ENCODE results near the gene GPR160.
A peak's percentile ranks its signal among the peaks of the same experiment; 100 is the strongest.

GPR160 gene

GRCh38 chr3:170079536-170080165, 41.9 kb downstream of the GPR160 start:
- Histone ChIP-seq H3K27ac (ENCODE audit: low read depth, low read length) (no peak overlapping the region), H3K36me3 (ENCODE audit: control insufficient read depth in 5 of 5, insufficient read depth in 5 of 5, low read length in 5 of 5) (peaks cover 0 to 8% (median 4%) of the 10 kb centered on the region in 5 donors), H3K4me1 (ENCODE audit: control insufficient read depth in 5 of 5, insufficient read depth in 5 of 5, low read length in 5 of 5) (no peaks in the 10 kb centered on the region), H3K9ac (ENCODE audit: low read length in 5 of 5) (no peak overlapping the region), H3K9me3 (ENCODE audit: control insufficient read depth in 5 of 5, low read length in 5 of 5) (no peaks in the 10 kb centered on the region), H3K4me3 (ENCODE audit: low read depth in 1 of 5, low read length in 5 of 5) (no peak overlapping the region), H3K27me3 (ENCODE audit: control insufficient read depth in 5 of 5, insufficient read depth in 4 of 5, low read length in 5 of 5) (no peaks in the 10 kb centered on the region)

- H3K4me3 ChIP-seq (ENCODE audit: low read depth in 1 of 5, low read length in 5 of 5) = no peak overlapping the region
- peaks cover 4 to 13% (median 4%) of the 10 kb centered on the region in 5 donors for H3K36me3 ChIP-seq (ENCODE audit: control insufficient read depth in 5 of 5, insufficient read depth in 5 of 5, low read length in 5 of 5)
- no peak overlapping the region for H3K9ac ChIP-seq (ENCODE audit: low read length in 5 of 5)
- H3K27me3 ChIP-seq (ENCODE audit: control insufficient read depth in 5 of 5, insufficient read depth in 4 of 5, low read length in 5 of 5) = no peaks in the 10 kb centered on the region
- no peaks in the 10 kb centered on the region for H3K9me3 ChIP-seq (ENCODE audit: control insufficient read depth in 5 of 5, low read length in 5 of 5)
- no peaks in the 10 kb centered on the region for H3K4me1 ChIP-seq (ENCODE audit: control insufficient read depth in 5 of 5, insufficient read depth in 5 of 5, low read length in 5 of 5)
- H3K27ac ChIP-seq (ENCODE audit: low read depth, low read length) = no peak overlapping the region
These were observed 42.8 kb downstream of the GPR160 start for GRCh38 chr3:170080605-170081004.

GRCh38 chr3:170081079-170081741, 43.4 kb downstream of the GPR160 start:
- H3K9ac ChIP-seq (ENCODE audit: low read length in 5 of 5) = no peak overlapping the region
- H3K4me3 ChIP-seq (ENCODE audit: low read depth in 1 of 5, low read length in 5 of 5) = no peak overlapping the region
- H3K9me3 ChIP-seq (ENCODE audit: control insufficient read depth in 5 of 5, low read length in 5 of 5) = no peaks in the 10 kb centered on the region
- H3K27ac ChIP-seq (ENCODE audit: low read depth, low read length) = no peak overlapping the region
- H3K36me3 ChIP-seq (ENCODE audit: control insufficient read depth in 5 of 5, insufficient read depth in 5 of 5, low read length in 5 of 5) = peaks cover 5 to 18% (median 6%) of the 10 kb centered on the region in 5 donors
- no peaks in the 10 kb centered on the region for H3K4me1 ChIP-seq (ENCODE audit: control insufficient read depth in 5 of 5, insufficient read depth in 5 of 5, low read length in 5 of 5)
- no peaks in the 10 kb centered on the region for H3K27me3 ChIP-seq (ENCODE audit: control insufficient read depth in 5 of 5, insufficient read depth in 4 of 5, low read length in 5 of 5)

- Histone ChIP-seq H3K4me1 (ENCODE audit: control insufficient read depth in 5 of 5, insufficient read depth in 5 of 5, low read length in 5 of 5) (no peaks in the 10 kb centered on the region), H3K9me3 (ENCODE audit: control insufficient read depth in 5 of 5, low read length in 5 of 5) (no peaks in the 10 kb centered on the region), H3K27me3 (ENCODE audit: control insufficient read depth in 5 of 5, insufficient read depth in 4 of 5, low read length in 5 of 5) (no peaks in the 10 kb centered on the region), H3K9ac (ENCODE audit: low read length in 5 of 5) (no peak overlapping the region), H3K4me3 (ENCODE audit: low read depth in 1 of 5, low read length in 5 of 5) (no peak overlapping the region), H3K27ac (ENCODE audit: low read depth, low read length) (no peak overlapping the region), H3K36me3 (ENCODE audit: control insufficient read depth in 5 of 5, insufficient read depth in 5 of 5, low read length in 5 of 5) (peaks cover 9 to 22% (median 14%) of the 10 kb centered on the region in 5 donors)
These were observed 45.5 kb downstream of the GPR160 start for GRCh38 chr3:170083343-170083742.

GRCh38 chr3:170085396-170085795, 47.6 kb downstream of the GPR160 start:
- Histone ChIP-seq H3K27me3 (ENCODE audit: control insufficient read depth in 5 of 5, insufficient read depth in 4 of 5, low read length in 5 of 5) (no peaks in the 10 kb centered on the region), H3K27ac (ENCODE audit: low read depth, low read length) (no peak overlapping the region), H3K4me1 (ENCODE audit: control insufficient read depth in 5 of 5, insufficient read depth in 5 of 5, low read length in 5 of 5) (peaks cover 0 to 9% (median 0%) of the 10 kb centered on the region in 5 donors), H3K4me3 (ENCODE audit: low read depth in 1 of 5, low read length in 5 of 5) (no peak overlapping the region), H3K9ac (ENCODE audit: low read length in 5 of 5) (no peak overlapping the region), H3K36me3 (ENCODE audit: control insufficient read depth in 5 of 5, insufficient read depth in 5 of 5, low read length in 5 of 5) (peaks cover 9 to 23% (median 14%) of the 10 kb centered on the region in 5 donors), H3K9me3 (ENCODE audit: control insufficient read depth in 5 of 5, low read length in 5 of 5) (no peaks in the 10 kb centered on the region)

- Histone ChIP-seq H3K9ac (ENCODE audit: low read length in 5 of 5) (peak overlapping the region in 1 of 5 donors; percentile 1), H3K36me3 (ENCODE audit: control insufficient read depth in 5 of 5, insufficient read depth in 5 of 5, low read length in 5 of 5) (peaks cover 17 to 37% (median 29%) of the 10 kb centered on the region in 5 donors), H3K4me3 (ENCODE audit: low read depth in 1 of 5, low read length in 5 of 5) (no peak overlapping the region), H3K27me3 (ENCODE audit: control insufficient read depth in 5 of 5, insufficient read depth in 4 of 5, low read length in 5 of 5) (no peaks in the 10 kb centered on the region), H3K27ac (ENCODE audit: low read depth, low read length) (peak overlapping the region; percentile 25), H3K9me3 (ENCODE audit: control insufficient read depth in 5 of 5, low read length in 5 of 5) (no peaks in the 10 kb centered on the region), H3K4me1 (ENCODE audit: control insufficient read depth in 5 of 5, insufficient read depth in 5 of 5, low read length in 5 of 5) (peaks cover 0 to 11% (median 0%) of the 10 kb centered on the region in 5 donors)
These were observed 52.2 kb downstream of the GPR160 start for GRCh38 chr3:170089862-170090600.

- peaks cover 13 to 37% (median 34%) of the 10 kb centered on the region in 5 donors for H3K36me3 ChIP-seq (ENCODE audit: control insufficient read depth in 5 of 5, insufficient read depth in 5 of 5, low read length in 5 of 5)
- no peaks in the 10 kb centered on the region for H3K9me3 ChIP-seq (ENCODE audit: control insufficient read depth in 5 of 5, low read length in 5 of 5)
- H3K4me3 ChIP-seq (ENCODE audit: low read depth in 1 of 5, low read length in 5 of 5) = no peak overlapping the region
- peaks cover 0 to 11% (median 0%) of the 10 kb centered on the region in 5 donors for H3K4me1 ChIP-seq (ENCODE audit: control insufficient read depth in 5 of 5, insufficient read depth in 5 of 5, low read length in 5 of 5)
- no peak overlapping the region for H3K9ac ChIP-seq (ENCODE audit: low read length in 5 of 5)
- H3K27ac ChIP-seq (ENCODE audit: low read depth, low read length) = peak overlapping the region; percentile 25
- no peaks in the 10 kb centered on the region for H3K27me3 ChIP-seq (ENCODE audit: control insufficient read depth in 5 of 5, insufficient read depth in 4 of 5, low read length in 5 of 5)
These were observed 52.8 kb downstream of the GPR160 start for GRCh38 chr3:170090601-170090981.

GRCh38 chr3:170092907-170093306, 55.1 kb downstream of the GPR160 start:
- H3K4me3 ChIP-seq (ENCODE audit: low read depth in 1 of 5, low read length in 5 of 5) = no peak overlapping the region
- H3K36me3 ChIP-seq (ENCODE audit: control insufficient read depth in 5 of 5, insufficient read depth in 5 of 5, low read length in 5 of 5) = peaks cover 25 to 45% (median 42%) of the 10 kb centered on the region in 5 donors
- no peaks in the 10 kb centered on the region for H3K9me3 ChIP-seq (ENCODE audit: control insufficient read depth in 5 of 5, low read length in 5 of 5)

GRCh38 chr3:170095771-170096170, 58.0 kb downstream of the GPR160 start:
- Histone ChIP-seq H3K36me3 (ENCODE audit: control insufficient read depth in 5 of 5, insufficient read depth in 5 of 5, low read length in 5 of 5) (peaks cover 41 to 62% (median 57%) of the 10 kb centered on the region in 5 donors), H3K4me1 (ENCODE audit: control insufficient read depth in 5 of 5, insufficient read depth in 5 of 5, low read length in 5 of 5) (no peaks in the 10 kb centered on the region), H3K4me3 (ENCODE audit: low read depth in 1 of 5, low read length in 5 of 5) (no peak overlapping the region), H3K27me3 (ENCODE audit: control insufficient read depth in 5 of 5, insufficient read depth in 4 of 5, low read length in 5 of 5) (no peaks in the 10 kb centered on the region), H3K9ac (ENCODE audit: low read length in 5 of 5) (no peak overlapping the region), H3K9me3 (ENCODE audit: control insufficient read depth in 5 of 5, low read length in 5 of 5) (no peaks in the 10 kb centered on the region), H3K27ac (ENCODE audit: low read depth, low read length) (no peak overlapping the region)

More at GRCh38 chr3:170092907-170093306, 55.1 kb downstream of the GPR160 start:
- no peak overlapping the region for H3K27ac ChIP-seq (ENCODE audit: low read depth, low read length)
- H3K9ac ChIP-seq (ENCODE audit: low read length in 5 of 5) = no peak overlapping the region
- no peaks in the 10 kb centered on the region for H3K27me3 ChIP-seq (ENCODE audit: control insufficient read depth in 5 of 5, insufficient read depth in 4 of 5, low read length in 5 of 5)
- peaks cover 0 to 11% (median 0%) of the 10 kb centered on the region in 5 donors for H3K4me1 ChIP-seq (ENCODE audit: control insufficient read depth in 5 of 5, insufficient read depth in 5 of 5, low read length in 5 of 5)

- no peaks in the 10 kb centered on the region for H3K9me3 ChIP-seq (ENCODE audit: control insufficient read depth in 5 of 5, low read length in 5 of 5)
- H3K27me3 ChIP-seq (ENCODE audit: control insufficient read depth in 5 of 5, insufficient read depth in 4 of 5, low read length in 5 of 5) = no peaks in the 10 kb centered on the region
- peaks cover 47 to 67% (median 62%) of the 10 kb centered on the region in 5 donors for H3K36me3 ChIP-seq (ENCODE audit: control insufficient read depth in 5 of 5, insufficient read depth in 5 of 5, low read length in 5 of 5)
- H3K9ac ChIP-seq (ENCODE audit: low read length in 5 of 5) = no peak overlapping the region
- no peak overlapping the region for H3K27ac ChIP-seq (ENCODE audit: low read depth, low read length)
- no peak overlapping the region for H3K4me3 ChIP-seq (ENCODE audit: low read depth in 1 of 5, low read length in 5 of 5)
- H3K4me1 ChIP-seq (ENCODE audit: control insufficient read depth in 5 of 5, insufficient read depth in 5 of 5, low read length in 5 of 5) = no peaks in the 10 kb centered on the region
These were observed 58.5 kb downstream of the GPR160 start for GRCh38 chr3:170096342-170096741.

All from subcutaneous abdominal adipose tissue (tissue), 5 donors.